Adrenal gland (tissue), 5 donors: ENCODE data around the gene NUP42.

Experiments used
- POLR2A ChIP-seq, 2 donors: fragments of 450-650 bp; IDR thresholded peaks; one replicate each; pipeline ENCODE4 v1.6.1; 2017; ENCODE audit warnings: antibody characterized with exemption in 2 of 2, mild to moderate bottlenecking in 2 of 2, moderate library complexity in 1 of 2
- TF ChIP-seq, protein P1 (sequence below), 6 experiments: fragments of 450-650 bp in 4 of 6; fragments of 200-600 bp in 2 of 6; sonication (generic) in 1 of 6; IDR thresholded peaks; 1 replicate in 5 of 6; 2 replicates in 1 of 6; pipeline versions ENCODE4 v1.5.1 to v1.8.0; 2016 to 2021; ENCODE audit warnings: antibody characterized with exemption in 6 of 6, mild to moderate bottlenecking in 2 of 6, moderate library complexity in 1 of 6
- donor health status: DM: no; HTN: no; CAD: no.

DNA sequence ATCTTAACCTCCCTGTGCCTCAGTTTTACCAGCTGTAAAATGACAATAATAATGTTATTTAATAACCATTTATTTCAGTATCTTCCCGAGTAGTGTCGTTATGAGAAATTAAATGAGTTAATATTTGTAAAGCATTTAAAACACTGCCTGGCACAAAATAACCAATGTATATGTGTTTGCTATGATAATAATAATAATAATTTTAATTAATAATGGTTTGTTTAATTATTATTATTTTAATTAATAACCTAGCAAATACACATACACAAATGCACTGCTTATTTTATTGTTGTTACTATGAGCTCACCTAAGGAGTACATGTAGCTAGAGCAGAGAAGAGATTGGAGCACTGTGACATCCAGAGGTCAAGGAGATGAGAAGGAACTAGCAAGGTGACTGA lies 46.6 kb downstream of the NUP42 start:
- TF ChIP-seq, protein P1, sequence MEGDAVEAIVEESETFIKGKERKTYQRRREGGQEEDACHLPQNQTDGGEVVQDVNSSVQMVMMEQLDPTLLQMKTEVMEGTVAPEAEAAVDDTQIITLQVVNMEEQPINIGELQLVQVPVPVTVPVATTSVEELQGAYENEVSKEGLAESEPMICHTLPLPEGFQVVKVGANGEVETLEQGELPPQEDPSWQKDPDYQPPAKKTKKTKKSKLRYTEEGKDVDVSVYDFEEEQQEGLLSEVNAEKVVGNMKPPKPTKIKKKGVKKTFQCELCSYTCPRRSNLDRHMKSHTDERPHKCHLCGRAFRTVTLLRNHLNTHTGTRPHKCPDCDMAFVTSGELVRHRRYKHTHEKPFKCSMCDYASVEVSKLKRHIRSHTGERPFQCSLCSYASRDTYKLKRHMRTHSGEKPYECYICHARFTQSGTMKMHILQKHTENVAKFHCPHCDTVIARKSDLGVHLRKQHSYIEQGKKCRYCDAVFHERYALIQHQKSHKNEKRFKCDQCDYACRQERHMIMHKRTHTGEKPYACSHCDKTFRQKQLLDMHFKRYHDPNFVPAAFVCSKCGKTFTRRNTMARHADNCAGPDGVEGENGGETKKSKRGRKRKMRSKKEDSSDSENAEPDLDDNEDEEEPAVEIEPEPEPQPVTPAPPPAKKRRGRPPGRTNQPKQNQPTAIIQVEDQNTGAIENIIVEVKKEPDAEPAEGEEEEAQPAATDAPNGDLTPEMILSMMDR (IDR thresholded peaks at IDR 0.05) = no peak
- TF ChIP-seq POLR2A (IDR thresholded peaks at IDR 0.05) = no peak
